Neural progenitor cell (in vitro differentiated cells): ENCODE results near the gene OSGIN1.
"Not testable (repeated sequence)": the region's sequence is repeated elsewhere in the genome, so short reads cannot be mapped to it uniquely, and the experiment has no call there.

Experiments used
- EZH2 ChIP-seq: fragments of 200-600 bp; sonication (generic); IDR thresholded peaks from 2 replicates; pipeline ENCODE4 v1.6.1; 2017; ENCODE audit warnings: antibody characterized with exemption, mild to moderate bottlenecking, moderate library complexity
- EZH2phosphoT487 ChIP-seq: fragments of 200-600 bp; sonication (generic); IDR thresholded peaks from 2 replicates; pipeline ENCODE4 v1.6.1; 2017; ENCODE audit warnings: antibody characterized with exemption
- TF ChIP-seq, protein P1 (sequence below): fragments of 200-600 bp; sonication (generic); IDR thresholded peaks from 2 replicates; pipeline ENCODE4 v1.5.1; 2017; ENCODE audit warnings: antibody characterized with exemption, mild to moderate bottlenecking

GRCh38 chr16:83941546-83941945 lies 11.5 kb upstream of the OSGIN1 start:
- TF ChIP-seq, protein P1, sequence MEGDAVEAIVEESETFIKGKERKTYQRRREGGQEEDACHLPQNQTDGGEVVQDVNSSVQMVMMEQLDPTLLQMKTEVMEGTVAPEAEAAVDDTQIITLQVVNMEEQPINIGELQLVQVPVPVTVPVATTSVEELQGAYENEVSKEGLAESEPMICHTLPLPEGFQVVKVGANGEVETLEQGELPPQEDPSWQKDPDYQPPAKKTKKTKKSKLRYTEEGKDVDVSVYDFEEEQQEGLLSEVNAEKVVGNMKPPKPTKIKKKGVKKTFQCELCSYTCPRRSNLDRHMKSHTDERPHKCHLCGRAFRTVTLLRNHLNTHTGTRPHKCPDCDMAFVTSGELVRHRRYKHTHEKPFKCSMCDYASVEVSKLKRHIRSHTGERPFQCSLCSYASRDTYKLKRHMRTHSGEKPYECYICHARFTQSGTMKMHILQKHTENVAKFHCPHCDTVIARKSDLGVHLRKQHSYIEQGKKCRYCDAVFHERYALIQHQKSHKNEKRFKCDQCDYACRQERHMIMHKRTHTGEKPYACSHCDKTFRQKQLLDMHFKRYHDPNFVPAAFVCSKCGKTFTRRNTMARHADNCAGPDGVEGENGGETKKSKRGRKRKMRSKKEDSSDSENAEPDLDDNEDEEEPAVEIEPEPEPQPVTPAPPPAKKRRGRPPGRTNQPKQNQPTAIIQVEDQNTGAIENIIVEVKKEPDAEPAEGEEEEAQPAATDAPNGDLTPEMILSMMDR: not testable (repeated sequence)
- TF ChIP-seq EZH2, EZH2phosphoT487: not testable (repeated sequence)
